H1 (cell line): ENCODE data around the gene PHACTR1. TPM values are rescaled to one million over a fixed set of nuclear protein-coding genes. Genes with fewer than 3 reads are reported as not detected.

Source experiments
- CTCF ChIA-PET: fragments of 300-600 bp; sonication (Branson Sonifier 250); formaldehyde crosslinking; loops from one replicate; lab custom pipeline; 2021; ENCODE audit not compliant: partially characterized antibody; lab: Charles Lee
- POLR2A ChIA-PET: fragments of 300-600 bp; sonication (Branson Sonifier 250); formaldehyde crosslinking; loops from one replicate; lab custom pipeline; 2021; ENCODE audit warnings: inconsistent platforms; ENCODE audit not compliant: partially characterized antibody; lab: Charles Lee
- DNase-seq, 2 experiments: peaks; one replicate each; pipeline versions ENCODE4 v3.0.0 to v3.0.0-alpha.2; 2010 to 2022; ENCODE audit warnings: low spot score in 2 of 2, low read depth in 1 of 2, mixed read lengths in 1 of 2
- FAIRE-seq: peaks from 2 replicates; lab custom pipeline; 2011; peaks lifted over from hg19 to GRCh38; lab: Jason Lieb, UNC
- H2AFZ ChIP-seq: 2 replicates; pipeline ENCODE4 v1.8.1; 2012; ENCODE audit warnings: low read length, inconsistent platforms
- H2AK5ac ChIP-seq: 2 replicates; pipeline ENCODE4 v1.6.1; 2013; ENCODE audit warnings: low read depth, low read length
- H2BK120ac ChIP-seq: replicated peaks from 2 replicates; pipeline ENCODE3; 2013; ENCODE audit warnings: low read depth, low read length, inconsistent platforms
- H2BK12ac ChIP-seq: 2 replicates; pipeline ENCODE4 v1.6.1; 2013; ENCODE audit warnings: low read depth, low read length
- H2BK15ac ChIP-seq: 2 replicates; pipeline ENCODE4 v1.6.1; 2013; ENCODE audit warnings: low read length
- H2BK20ac ChIP-seq: 2 replicates; pipeline ENCODE4 v1.6.1; 2013; ENCODE audit warnings: low read length
- H2BK5ac ChIP-seq: 2 replicates; pipeline ENCODE4 v1.6.1; 2013; ENCODE audit warnings: low read depth, low read length
- H3K14ac ChIP-seq: 2 replicates; pipeline ENCODE4 v1.6.1; 2013; ENCODE audit warnings: inconsistent platforms; ENCODE audit not compliant: insufficient read length
- H3K18ac ChIP-seq: 2 replicates; pipeline ENCODE4 v1.6.1; 2013; ENCODE audit warnings: low read length; ENCODE audit errors: extremely low read depth
- H3K23ac ChIP-seq: 2 replicates; pipeline ENCODE4 v1.6.1; 2013; ENCODE audit warnings: inconsistent platforms; ENCODE audit not compliant: insufficient read length
- H3K23me2 ChIP-seq: 2 replicates; pipeline ENCODE4 v1.6.1; 2013; ENCODE audit warnings: low read depth, low read length
- H3K27ac ChIP-seq: 2 replicates; pipeline ENCODE4 v1.6.1; 2011; ENCODE audit warnings: low read depth, low read length, inconsistent platforms
- H3K27me3 ChIP-seq, 4 experiments: replicated peaks in 1 of 4; 1 replicate in 1 of 4; 2 replicates in 3 of 4; pipeline versions ENCODE4 v1.6.1 to v1.8.1; 2011 to 2013; ENCODE audit warnings: low read length in 3 of 4, mild to moderate bottlenecking in 3 of 4, inconsistent platforms in 2 of 4, mixed read lengths in 2 of 4, moderate library complexity in 1 of 4; ENCODE audit not compliant: control insufficient read depth in 3 of 4, insufficient read depth in 3 of 4; ENCODE audit errors: extremely low read depth in 1 of 4
- H3K36me3 ChIP-seq, 4 experiments: 2 replicates each; pipeline versions ENCODE4 v1.6.1 to v1.8.1; 2011 to 2013; ENCODE audit warnings: mild to moderate bottlenecking in 4 of 4, low read length in 3 of 4, moderate library complexity in 2 of 4, control low read depth in 1 of 4, inconsistent platforms in 1 of 4; ENCODE audit not compliant: insufficient read depth in 4 of 4, control insufficient read depth in 2 of 4
- H3K4ac ChIP-seq: replicated peaks from 2 replicates; pipeline ENCODE3; 2013; ENCODE audit warnings: low read length, low read depth, mixed read lengths, inconsistent platforms; ENCODE audit not compliant: insufficient read length
- H3K4me1 ChIP-seq, 4 experiments: replicated peaks in 1 of 4; 1 replicate in 1 of 4; 2 replicates in 3 of 4; pipeline versions ENCODE4 v1.6.1 to v1.8.1; 2011 to 2013; ENCODE audit warnings: low read length in 3 of 4, inconsistent platforms in 2 of 4, mixed read lengths in 1 of 4; ENCODE audit not compliant: insufficient read depth in 4 of 4, control insufficient read depth in 3 of 4
- H3K4me2 ChIP-seq, 2 experiments: 2 replicates each; pipeline versions ENCODE4 v1.6.1 to v1.8.1; 2011 to 2013; ENCODE audit warnings: low read depth in 2 of 2, low read length in 2 of 2, control low read depth in 1 of 2, inconsistent platforms in 1 of 2, mild to moderate bottlenecking in 1 of 2; ENCODE audit not compliant: insufficient read depth in 1 of 2
- H3K4me3 ChIP-seq, 4 experiments: fragments of 200-600, 300-600 bp in 1 of 4; sonication (generic), shearing (Covaris generic), sonication (Bioruptor Twin) in 1 of 4; 2 replicates each; pipeline versions ENCODE4 v1.5.1 to v1.8.1; 2011 to 2016; ENCODE audit warnings: low read length in 4 of 4, low read depth in 3 of 4, control low read depth in 2 of 4, inconsistent platforms in 2 of 4, mild to moderate bottlenecking in 2 of 4, mixed read lengths in 1 of 4, moderate library complexity in 1 of 4; ENCODE audit not compliant: insufficient read depth in 2 of 4; ENCODE audit errors: extremely low read depth in 1 of 4
- H3K56ac ChIP-seq: replicated peaks from 2 replicates; pipeline ENCODE3; 2013; ENCODE audit warnings: low read depth, mild to moderate bottlenecking, mixed read lengths, low read length, inconsistent platforms; ENCODE audit not compliant: insufficient read length
- H3K79me1 ChIP-seq: 2 replicates; pipeline ENCODE4 v1.6.1; 2013; ENCODE audit warnings: low read depth, low read length, control low read depth
- H3K79me2 ChIP-seq, 2 experiments: 2 replicates each; pipeline versions ENCODE4 v1.6.1 to v1.8.1; 2012 to 2013; ENCODE audit warnings: low read length in 2 of 2, mild to moderate bottlenecking in 2 of 2, inconsistent platforms in 1 of 2; ENCODE audit not compliant: insufficient read depth in 2 of 2, control insufficient read depth in 1 of 2
- H3K9ac ChIP-seq, 4 experiments: replicated peaks in 1 of 4; 1 replicate in 1 of 4; 2 replicates in 3 of 4; pipeline versions ENCODE4 v1.6.1 to v1.8.1; 2011 to 2013; ENCODE audit warnings: low read depth in 3 of 4, low read length in 3 of 4, control low read depth in 2 of 4, mild to moderate bottlenecking in 2 of 4, moderate library complexity in 2 of 4, inconsistent platforms in 1 of 4; ENCODE audit errors: extremely low read depth in 1 of 4
- H3K9me3 ChIP-seq, 2 experiments: 2 replicates each; pipeline versions ENCODE4 v1.6.1 to v1.8.1; 2012 to 2013; ENCODE audit warnings: mild to moderate bottlenecking in 2 of 2, moderate library complexity in 2 of 2, control low read depth in 1 of 2, inconsistent platforms in 1 of 2, low read depth in 1 of 2, low read length in 1 of 2, mixed read lengths in 1 of 2; ENCODE audit not compliant: insufficient read depth in 2 of 2
- H4K20me1 ChIP-seq, 2 experiments: replicated peaks in 1 of 2; 2 replicates each; pipeline versions ENCODE3 to v1.8.1; 2011 to 2013; ENCODE audit warnings: inconsistent platforms in 2 of 2, low read length in 2 of 2, mild to moderate bottlenecking in 1 of 2; ENCODE audit not compliant: insufficient read depth in 2 of 2, control insufficient read depth in 1 of 2
- H4K5ac ChIP-seq: 2 replicates; pipeline ENCODE4 v1.6.1; 2013; ENCODE audit warnings: low read length, low read depth, mixed read lengths, inconsistent platforms; ENCODE audit not compliant: insufficient read length
- H4K8ac ChIP-seq: 2 replicates; pipeline ENCODE4 v1.8.0; 2013; ENCODE audit warnings: mild to moderate bottlenecking, moderate library complexity, low read length, inconsistent platforms; ENCODE audit not compliant: insufficient read depth; ENCODE audit errors: extremely low read depth
- H4K91ac ChIP-seq: replicated peaks from 2 replicates; pipeline ENCODE3; 2013; ENCODE audit warnings: low read length, mixed read lengths, inconsistent platforms; ENCODE audit not compliant: insufficient read length
- HDAC6 ChIP-seq: IDR thresholded peaks from one replicate; pipeline ENCODE4 v1.7.1; 2012; ENCODE audit warnings: low read depth, mild to moderate bottlenecking, inconsistent platforms, low read length, moderate library complexity
- whole genome bisulfite sequencing, 2 experiments: shearing (Covaris generic) in 1 of 2; methylation state at CpG; one replicate each; pipeline versions ENCODE4 v1.1.6 to v1.1.7; 2013 to 2015; ENCODE audit warnings: low lambda C conversion rate in 2 of 2, mixed read lengths in 2 of 2, inconsistent platforms in 1 of 2, low coverage in 1 of 2, missing lambda C conversion rate in 1 of 2; ENCODE audit not compliant: insufficient replicate concordance in 2 of 2, insufficient coverage in 1 of 2, insufficient read length in 1 of 2; ENCODE audit errors: extremely low coverage in 1 of 2, missing lambda C conversion rate in 1 of 2; 5-methylcytosine and 5-hydroxymethylcytosine counted together
- polyA plus RNA-seq, 7 experiments: library from polyadenylated mRNA; depleted of rRNA in 3 of 7; stranded (reverse) in 5 of 7; unstranded in 2 of 7; fragments of >200 nt in 5 of 7; fragments of 200-250 nt in 2 of 7; gene quantifications; 1 replicate in 5 of 7; 2 replicates in 1 of 7; 4 replicates in 1 of 7; pipeline versions ENCODE4 v1.2.1 to v1.2.3, GENCODE V29; 2011 to 2013; ENCODE audit warnings: missing spikeins in 2 of 7, mixed read lengths in 2 of 7
- total RNA-seq: library from RNA; stranded (reverse); fragmentation: NEBNext Ultra II Directional; extraction: Animal tissue kit (Norgen Biotek cat#: 25700); gene quantifications from 2 replicates; pipeline ENCODE4 v1.2.1, GENCODE V29; 2021

Gene PHACTR1
- total and polyA plus RNA-seq, 2 of the 8 experiments (the other 6 are each of a cell fraction or from before 2014, with no cell fraction given): 3.9 to 17.1 TPM

- Histone ChIP-seq H4K5ac (no peak overlapping the region), H2BK15ac (no peak overlapping the region), H3K4me1 (peaks cover 0 to 2% (median 0%) of the 10 kb centered on the region in 4 experiments; a peak in 1 of 7 replicates), H2BK120ac (no peak overlapping the region), H3K23ac (no peak overlapping the region), H3K4me3 (no peak overlapping the region), H2AK5ac (no peak overlapping the region), H3K27me3 (no peaks in the 10 kb centered on the region), H3K79me1 (no peaks in the 10 kb centered on the region), H3K4ac (no peak overlapping the region), H4K8ac (no peak overlapping the region), H4K91ac (no peak overlapping the region), H3K14ac (no peak overlapping the region), H3K4me2 (no peak overlapping the region), H3K9ac (no peak overlapping the region), H3K27ac (no peak overlapping the region), H3K79me2 (no peaks in the 10 kb centered on the region), H3K9me3 (no peaks in the 10 kb centered on the region; a peak in 1 of 4 replicates), H2BK20ac (no peak overlapping the region), H2AFZ (no peak overlapping the region), H3K23me2 (no peaks in the 10 kb centered on the region), H3K56ac (no peak overlapping the region), H3K36me3 (no peaks in the 10 kb centered on the region), H4K20me1 (no peaks in the 10 kb centered on the region), H2BK5ac (no peak overlapping the region), H3K18ac (no peak overlapping the region), H2BK12ac (no peak overlapping the region)
- TF ChIP-seq HDAC6: no peak
- DNase-seq: no peak
- ChIA-PET CTCF (no interaction called here), POLR2A (no interaction called here)
- WGBS, 2 experiments: 90% methylated on average over 9 of the region's 9 CpGs; no CpG with 5 or more reads in 1 of the 2 experiments
- FAIRE-seq: no peak
Measured at GRCh38 chr6:13183415-13184088, 467.0 kb downstream of the PHACTR1 start.
